Upper lobe of left lung (tissue), 6 donors: Measurements from ENCODE around the gene EPHB2. TPM values are rescaled to one million over a fixed set of nuclear protein-coding genes. Genes with fewer than 3 reads are reported as not detected.

Experiments used
- ATAC-seq, 2 donors: fragments of 200-7000 bp; cut with Tn5 transposase; one replicate each; pipeline ENCODE4 v1.9.1; 2022; ENCODE audit warnings: mild to moderate bottlenecking in 2 of 2, moderate library complexity in 2 of 2; ENCODE audit not compliant: low FRiP score in 2 of 2
- DNase-seq, 2 donors: peaks; one replicate each; pipeline ENCODE4 v3.0.0-alpha.2; 2019 to 2020
- H3K27ac ChIP-seq, 4 donors: fragments of 200-600 bp; sonication (generic); one replicate each; pipeline ENCODE4 v1.5.1; 2016 to 2019
- H3K27me3 ChIP-seq, 4 donors: fragments of 200-600 bp; sonication (generic); one replicate each; pipeline ENCODE4 v1.5.1; 2017 to 2019
- H3K36me3 ChIP-seq, 4 donors: fragments of 200-600 bp; sonication (generic); one replicate each; pipeline ENCODE4 v1.5.1; 2016 to 2019
- H3K4me1 ChIP-seq, 4 donors: fragments of 200-600 bp; sonication (generic); one replicate each; pipeline ENCODE4 v1.5.1; 2018 to 2019
- H3K4me3 ChIP-seq, 4 donors: fragments of 200-600 bp; sonication (generic); one replicate each; pipeline ENCODE4 v1.5.1; 2017 to 2019; ENCODE audit warnings: mild to moderate bottlenecking in 2 of 4, moderate library complexity in 1 of 4
- H3K9me3 ChIP-seq, 4 donors: fragments of 200-600 bp; sonication (generic); one replicate each; pipeline ENCODE4 v1.5.1; 2018 to 2019
- EP300 ChIP-seq, 4 donors: sonication (generic); formaldehyde crosslinking; IDR thresholded peaks; one replicate each; pipeline ENCODE4 v1.5.1; 2017; ENCODE audit warnings: antibody characterized with exemption in 4 of 4, control low read depth in 2 of 4
- POLR2A ChIP-seq, 4 donors: fragments of 450-650 bp; IDR thresholded peaks; one replicate each; pipeline ENCODE4 v1.5.1; 2016 to 2017; ENCODE audit warnings: antibody characterized with exemption in 4 of 4, mild to moderate bottlenecking in 2 of 4
- POLR2AphosphoS5 ChIP-seq, 2 donors: sonication (generic); formaldehyde crosslinking; IDR thresholded peaks; one replicate each; pipeline ENCODE4 v1.5.1; 2017; ENCODE audit warnings: antibody characterized with exemption in 2 of 2
- WGBS, 2 donors: methylation state at CpG; one replicate each; pipeline ENCODE4 v1.1.5; 2017 to 2018; 5-methylcytosine and 5-hydroxymethylcytosine counted together
- total RNA-seq, 6 donors: library from RNA; depleted of rRNA in 4 of 6; stranded (reverse); fragments of >200 nt in 4 of 6; gene quantifications; one replicate each; pipeline versions ENCODE4 v1.1.0 to v1.2.1, GENCODE V29; 2016 to 2021
- TF ChIP-seq, protein P1 (sequence below), 6 experiments: fragments of 450-650 bp in 4 of 6; fragments of 200-600 bp in 2 of 6; sonication (generic) in 2 of 6; IDR thresholded peaks; one replicate each; pipeline ENCODE4 v1.5.1; 2016 to 2019; ENCODE audit warnings: antibody characterized with exemption in 6 of 6
- donor health status: DM: no; HTN: no; CAD: no; lungs with moderate emphysema.
- donor health status: DM: no; HTN: yes; CAD: no; lungs with severe emphysema.

Gene EPHB2
- total RNA-seq, 6 donors from 2014 or later = 1.0 to 8.8 (median 5.6) TPM

DNA sequence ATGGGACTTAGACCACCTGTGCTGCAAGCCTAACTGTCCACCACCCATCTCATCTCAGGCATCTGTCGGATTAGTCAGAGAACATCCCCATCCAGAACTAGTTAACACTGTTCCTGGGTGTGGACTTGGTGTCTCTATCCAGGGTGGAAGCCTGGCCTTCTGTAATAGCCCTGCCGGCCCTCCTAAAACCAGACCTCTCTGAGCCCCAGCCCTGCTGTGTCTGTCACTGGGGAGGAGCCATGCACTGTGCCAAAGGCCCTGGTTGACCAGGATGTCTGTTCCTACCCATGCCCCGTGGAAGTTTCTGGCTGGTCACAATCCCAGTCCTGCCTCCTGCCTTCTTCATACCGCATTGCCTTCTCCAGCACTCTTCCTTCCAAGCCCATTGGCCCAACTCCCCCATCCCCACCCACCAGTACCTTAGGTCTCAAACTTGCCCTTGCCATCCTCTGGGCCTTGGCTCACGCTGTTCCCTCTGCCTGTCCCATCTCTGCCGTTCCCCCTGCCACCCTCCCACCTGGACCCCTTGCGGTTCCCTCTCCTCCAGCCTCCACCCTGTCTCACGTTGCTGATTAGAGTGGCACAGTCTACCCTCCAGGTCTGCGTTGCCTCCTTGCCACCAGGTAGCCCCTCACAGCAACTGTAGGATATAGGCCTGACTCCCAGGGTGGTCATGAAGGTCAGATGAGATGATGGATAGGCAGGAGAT is 105.6 kb downstream of the EPHB2 start:
- Histone ChIP-seq H3K4me3 (no peak overlapping the region), H3K9me3 (no peaks in the 10 kb centered on the region), H3K27me3 (no peaks in the 10 kb centered on the region), H3K4me1 (peaks cover 0 to 6% (median 4%) of the 10 kb centered on the region in 4 donors), H3K27ac (no peak overlapping the region), H3K36me3 (no peaks in the 10 kb centered on the region)
- 77 to 91% methylated on average over 9 of the region's 9 CpGs for WGBS, 2 donors
- TF ChIP-seq, protein P1, sequence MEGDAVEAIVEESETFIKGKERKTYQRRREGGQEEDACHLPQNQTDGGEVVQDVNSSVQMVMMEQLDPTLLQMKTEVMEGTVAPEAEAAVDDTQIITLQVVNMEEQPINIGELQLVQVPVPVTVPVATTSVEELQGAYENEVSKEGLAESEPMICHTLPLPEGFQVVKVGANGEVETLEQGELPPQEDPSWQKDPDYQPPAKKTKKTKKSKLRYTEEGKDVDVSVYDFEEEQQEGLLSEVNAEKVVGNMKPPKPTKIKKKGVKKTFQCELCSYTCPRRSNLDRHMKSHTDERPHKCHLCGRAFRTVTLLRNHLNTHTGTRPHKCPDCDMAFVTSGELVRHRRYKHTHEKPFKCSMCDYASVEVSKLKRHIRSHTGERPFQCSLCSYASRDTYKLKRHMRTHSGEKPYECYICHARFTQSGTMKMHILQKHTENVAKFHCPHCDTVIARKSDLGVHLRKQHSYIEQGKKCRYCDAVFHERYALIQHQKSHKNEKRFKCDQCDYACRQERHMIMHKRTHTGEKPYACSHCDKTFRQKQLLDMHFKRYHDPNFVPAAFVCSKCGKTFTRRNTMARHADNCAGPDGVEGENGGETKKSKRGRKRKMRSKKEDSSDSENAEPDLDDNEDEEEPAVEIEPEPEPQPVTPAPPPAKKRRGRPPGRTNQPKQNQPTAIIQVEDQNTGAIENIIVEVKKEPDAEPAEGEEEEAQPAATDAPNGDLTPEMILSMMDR (IDR thresholded peaks at IDR 0.05) = no peak
- TF ChIP-seq POLR2AphosphoS5 (IDR thresholded peaks at IDR 0.05) = no peak
- no peak for TF ChIP-seq POLR2A (IDR thresholded peaks at IDR 0.05)
- no peak for TF ChIP-seq EP300 (IDR thresholded peaks at IDR 0.05)
- DNase-seq = no peak
- ATAC-seq = peak in 1 of 2 donors; percentile 67

DNA sequence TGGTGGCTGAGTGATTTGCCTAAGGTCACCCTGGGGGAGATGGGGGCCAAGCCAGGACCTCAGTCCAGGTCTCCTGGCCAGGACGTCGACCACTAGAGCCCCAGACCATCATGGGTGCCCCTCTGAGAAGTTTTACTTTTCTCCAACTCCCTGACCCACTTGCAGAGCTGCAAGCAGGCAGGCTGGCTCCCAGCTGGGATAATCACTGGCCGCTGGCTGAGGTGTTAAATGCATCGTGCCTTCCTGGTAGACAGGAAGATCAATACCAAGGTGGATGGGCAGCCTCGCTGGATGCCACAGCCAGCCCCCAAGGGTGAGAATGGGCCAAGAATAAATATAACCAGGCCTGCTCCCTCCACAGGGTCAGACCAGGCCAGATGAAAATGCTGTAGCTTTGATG is 106.2 kb downstream of the EPHB2 start:
- WGBS, 2 donors = 95% methylated on average over 5 of the region's 5 CpGs; no CpG with 5 or more reads in 1 of the 2 donors
- peaks cover 0 to 6% (median 4%) of the 10 kb centered on the region in 4 donors for H3K4me1 ChIP-seq
- no peaks in the 10 kb centered on the region for H3K27me3 ChIP-seq
- no peak overlapping the region for H3K4me3 ChIP-seq
- H3K27ac ChIP-seq = no peak overlapping the region
- no peak for DNase-seq
- ATAC-seq = no peak
- TF ChIP-seq POLR2AphosphoS5 (IDR thresholded peaks at IDR 0.05) (no peak), EP300 (IDR thresholded peaks at IDR 0.05) (no peak), POLR2A (IDR thresholded peaks at IDR 0.05) (no peak)
- TF ChIP-seq, protein P1 (IDR thresholded peaks at IDR 0.05) = no peak
- H3K9me3 ChIP-seq = no peaks in the 10 kb centered on the region
- no peaks in the 10 kb centered on the region for H3K36me3 ChIP-seq

DNA sequence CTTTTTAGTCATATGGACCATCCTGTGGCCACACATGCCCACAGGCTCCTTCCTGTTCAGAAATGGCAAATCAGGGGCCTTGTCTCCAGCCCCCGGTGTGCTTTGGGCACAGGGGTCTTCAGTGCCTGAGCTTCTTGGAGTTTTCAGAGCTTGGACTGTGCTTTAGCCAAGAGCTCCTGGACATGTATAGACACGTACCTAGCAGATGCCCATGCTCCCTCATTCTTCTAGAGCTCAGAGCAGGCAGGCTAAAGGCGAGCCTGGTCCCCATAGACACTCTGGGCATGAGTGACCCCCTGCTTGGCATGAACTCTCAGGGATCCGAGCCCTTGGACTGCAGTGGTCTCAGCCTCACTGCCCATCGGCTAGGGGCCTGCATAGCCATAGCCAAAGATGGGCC is 106.8 kb downstream of the EPHB2 start:
- H3K27ac ChIP-seq = no peak overlapping the region
- no peak overlapping the region for H3K4me3 ChIP-seq
- 74 to 88% methylated on average over 1 to 4 of the region's 5 CpGs for WGBS, 2 donors
- no peaks in the 10 kb centered on the region for H3K9me3 ChIP-seq
- ATAC-seq (no peak), DNase-seq (no peak)
- no peak for TF ChIP-seq EP300 (IDR thresholded peaks at IDR 0.05)
- no peak for TF ChIP-seq POLR2A (IDR thresholded peaks at IDR 0.05)
- no peak for TF ChIP-seq POLR2AphosphoS5 (IDR thresholded peaks at IDR 0.05)
- TF ChIP-seq, protein P1 (IDR thresholded peaks at IDR 0.05) = no peak
- no peaks in the 10 kb centered on the region for H3K36me3 ChIP-seq
- no peaks in the 10 kb centered on the region for H3K27me3 ChIP-seq
- peaks cover 0 to 6% (median 4%) of the 10 kb centered on the region in 4 donors for H3K4me1 ChIP-seq

DNA sequence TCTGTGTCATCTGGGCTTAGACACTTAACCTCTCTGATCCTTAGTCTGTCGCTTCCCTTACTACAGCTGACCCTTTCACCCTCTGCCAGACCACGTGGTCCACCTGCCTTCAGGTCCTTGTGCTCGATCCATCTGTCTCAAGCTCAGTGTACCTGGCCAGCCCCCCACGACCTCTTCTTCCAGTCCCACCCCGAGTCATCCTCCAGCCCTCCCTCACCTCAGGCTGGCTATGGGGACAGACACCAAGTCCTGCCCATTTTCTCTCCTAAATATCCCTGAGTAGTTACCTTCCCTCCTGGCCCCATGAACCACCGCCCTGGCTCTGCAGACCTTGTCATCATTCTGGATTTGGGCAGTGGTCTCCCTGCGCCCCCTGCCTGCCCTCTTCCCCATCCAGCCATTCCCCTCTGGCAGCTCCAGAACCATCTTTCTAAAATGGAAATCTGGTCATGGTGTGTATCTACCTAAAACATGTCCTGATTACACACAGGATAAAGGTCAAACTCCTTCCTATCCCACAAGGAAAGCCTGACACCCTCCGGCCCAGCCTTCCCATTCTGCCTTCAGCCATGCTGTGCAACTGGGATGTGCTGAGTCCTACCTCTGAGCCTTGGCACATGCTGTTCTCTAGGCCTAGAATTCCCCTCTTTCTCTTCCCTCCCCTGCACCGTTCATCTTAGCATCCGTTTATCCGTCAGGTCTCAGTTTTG is 107.6 kb downstream of the EPHB2 start:
- no peak overlapping the region for H3K4me3 ChIP-seq
- no peak for DNase-seq
- H3K9me3 ChIP-seq = no peaks in the 10 kb centered on the region
- no peak for ATAC-seq
- H3K4me1 ChIP-seq = peaks cover 0 to 6% (median 4%) of the 10 kb centered on the region in 4 donors
- TF ChIP-seq EP300 (IDR thresholded peaks at IDR 0.05) (no peak), POLR2AphosphoS5 (IDR thresholded peaks at IDR 0.05) (no peak), POLR2A (IDR thresholded peaks at IDR 0.05) (no peak)
- TF ChIP-seq, protein P1 (IDR thresholded peaks at IDR 0.05) = no peak
- H3K36me3 ChIP-seq = no peaks in the 10 kb centered on the region
- H3K27me3 ChIP-seq = no peaks in the 10 kb centered on the region
- no peak overlapping the region for H3K27ac ChIP-seq
- WGBS, 2 donors = 72 to 84% methylated on average over 11 of the region's 11 CpGs
